Lower leg skin (tissue), 3 donors: ENCODE results near the gene INHBB.

ENCODE experiments used
- POLR2A ChIP-seq, 2 donors: fragments of 450-650 bp; IDR thresholded peaks; one replicate each; pipeline ENCODE4 v1.6.1; 2016 to 2017; ENCODE audit warnings: antibody characterized with exemption in 2 of 2, mild to moderate bottlenecking in 1 of 2, moderate library complexity in 1 of 2
- TF ChIP-seq, protein P1 (sequence below), 3 donors: fragments of 450-650 bp; IDR thresholded peaks; one replicate each; pipeline ENCODE4 v1.5.1; 2016; ENCODE audit warnings: antibody characterized with exemption in 3 of 3, mild to moderate bottlenecking in 3 of 3, moderate library complexity in 2 of 3

DNA sequence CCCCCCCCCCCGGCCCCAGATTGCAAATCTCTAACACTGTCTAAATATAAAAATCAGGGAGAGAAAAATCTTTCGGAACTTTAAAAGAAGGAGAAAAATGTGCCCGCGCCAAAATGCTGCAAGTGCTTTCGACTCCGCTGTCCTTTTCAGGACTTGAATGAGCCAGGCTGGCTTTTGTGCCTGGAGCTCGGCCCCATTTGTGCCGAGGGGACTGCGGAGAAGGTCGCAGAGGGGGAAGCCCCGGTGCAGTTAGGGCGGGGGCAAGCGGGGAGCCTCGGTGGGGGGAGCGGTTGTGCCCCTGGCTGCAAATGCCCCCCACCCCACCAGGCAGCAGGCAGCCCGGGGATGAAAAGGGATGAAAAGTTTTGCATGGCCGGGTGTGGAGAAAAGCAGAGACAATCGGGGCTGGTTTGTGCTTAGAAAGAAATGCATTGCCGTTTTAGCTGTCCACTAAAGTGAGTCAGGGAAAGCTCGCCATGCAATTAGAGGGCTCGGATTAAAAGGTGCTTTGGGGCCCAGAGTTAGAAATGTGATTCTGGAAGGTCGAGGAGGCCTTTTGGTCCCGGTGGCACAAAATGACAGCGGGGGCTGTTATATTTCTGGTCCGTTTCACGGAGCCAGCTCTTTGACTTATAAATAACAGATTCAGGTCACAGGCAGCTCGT is 1.6 kb downstream of the INHBB start:
- TF ChIP-seq, protein P1, sequence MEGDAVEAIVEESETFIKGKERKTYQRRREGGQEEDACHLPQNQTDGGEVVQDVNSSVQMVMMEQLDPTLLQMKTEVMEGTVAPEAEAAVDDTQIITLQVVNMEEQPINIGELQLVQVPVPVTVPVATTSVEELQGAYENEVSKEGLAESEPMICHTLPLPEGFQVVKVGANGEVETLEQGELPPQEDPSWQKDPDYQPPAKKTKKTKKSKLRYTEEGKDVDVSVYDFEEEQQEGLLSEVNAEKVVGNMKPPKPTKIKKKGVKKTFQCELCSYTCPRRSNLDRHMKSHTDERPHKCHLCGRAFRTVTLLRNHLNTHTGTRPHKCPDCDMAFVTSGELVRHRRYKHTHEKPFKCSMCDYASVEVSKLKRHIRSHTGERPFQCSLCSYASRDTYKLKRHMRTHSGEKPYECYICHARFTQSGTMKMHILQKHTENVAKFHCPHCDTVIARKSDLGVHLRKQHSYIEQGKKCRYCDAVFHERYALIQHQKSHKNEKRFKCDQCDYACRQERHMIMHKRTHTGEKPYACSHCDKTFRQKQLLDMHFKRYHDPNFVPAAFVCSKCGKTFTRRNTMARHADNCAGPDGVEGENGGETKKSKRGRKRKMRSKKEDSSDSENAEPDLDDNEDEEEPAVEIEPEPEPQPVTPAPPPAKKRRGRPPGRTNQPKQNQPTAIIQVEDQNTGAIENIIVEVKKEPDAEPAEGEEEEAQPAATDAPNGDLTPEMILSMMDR (IDR thresholded peaks at IDR 0.05), result no peak
- no peak for TF ChIP-seq POLR2A (IDR thresholded peaks at IDR 0.05)
